ENCODE data around the gene RGMA. TPM values are rescaled to one million over a fixed set of nuclear protein-coding genes. Genes with fewer than 3 reads are reported as not detected.
A peak's percentile ranks its signal among the peaks of the same experiment; 100 is the strongest.

Gene RGMA
- total RNA-seq, 2 donors from 2014 or later = 22.1 to 55.7 TPM

DNA sequence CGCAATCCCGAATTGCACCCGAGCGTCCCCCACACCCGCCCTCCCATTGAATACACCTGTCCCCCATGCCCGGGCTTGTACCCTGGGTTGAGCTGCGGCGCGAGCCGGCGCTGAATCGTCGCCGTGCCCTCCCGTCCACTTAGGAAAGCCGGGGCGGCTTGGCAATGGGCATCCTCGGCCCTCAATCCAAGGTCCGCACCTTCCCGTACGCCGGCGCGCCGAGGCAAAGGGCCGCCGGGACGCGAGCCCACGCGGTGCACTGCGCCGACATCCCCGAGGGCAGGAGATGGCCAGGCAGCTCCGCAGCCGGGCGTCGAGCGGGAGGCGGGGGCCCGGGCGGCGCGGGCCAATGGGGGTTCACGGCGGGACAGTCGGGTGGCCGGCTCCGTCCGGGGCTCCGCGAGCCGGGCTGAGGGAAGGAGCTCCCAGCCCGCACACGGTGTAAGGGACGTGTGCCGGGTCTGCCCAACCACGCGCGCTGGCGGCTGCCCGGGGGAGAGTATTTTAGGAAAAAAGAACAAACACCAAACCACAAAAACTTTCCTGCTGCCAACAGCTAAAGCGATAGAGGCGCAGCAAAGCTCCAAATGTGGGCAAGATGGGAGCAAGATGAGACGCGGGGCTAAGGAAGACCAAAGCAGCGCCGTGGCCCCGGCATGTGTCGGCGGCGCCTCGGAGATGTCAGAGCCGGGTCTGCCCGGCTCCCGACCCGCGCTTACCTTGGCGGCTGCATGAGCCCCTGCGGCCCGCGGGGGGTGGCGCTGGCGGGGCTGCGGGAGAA is 621 bp downstream of the RGMA start:
- H3K4me3 ChIP-seq = peak overlapping the region; percentile 84
- H3K4me1 ChIP-seq (ENCODE audit: control insufficient read depth in 1 of 2, low read depth in 2 of 2) = peaks cover 0 to 10% of the 10 kb centered on the region in 2 donors
- no peaks in the 10 kb centered on the region for H3K27me3 ChIP-seq (replicated peaks; ENCODE audit: insufficient read depth)
- TF ChIP-seq, protein P1, sequence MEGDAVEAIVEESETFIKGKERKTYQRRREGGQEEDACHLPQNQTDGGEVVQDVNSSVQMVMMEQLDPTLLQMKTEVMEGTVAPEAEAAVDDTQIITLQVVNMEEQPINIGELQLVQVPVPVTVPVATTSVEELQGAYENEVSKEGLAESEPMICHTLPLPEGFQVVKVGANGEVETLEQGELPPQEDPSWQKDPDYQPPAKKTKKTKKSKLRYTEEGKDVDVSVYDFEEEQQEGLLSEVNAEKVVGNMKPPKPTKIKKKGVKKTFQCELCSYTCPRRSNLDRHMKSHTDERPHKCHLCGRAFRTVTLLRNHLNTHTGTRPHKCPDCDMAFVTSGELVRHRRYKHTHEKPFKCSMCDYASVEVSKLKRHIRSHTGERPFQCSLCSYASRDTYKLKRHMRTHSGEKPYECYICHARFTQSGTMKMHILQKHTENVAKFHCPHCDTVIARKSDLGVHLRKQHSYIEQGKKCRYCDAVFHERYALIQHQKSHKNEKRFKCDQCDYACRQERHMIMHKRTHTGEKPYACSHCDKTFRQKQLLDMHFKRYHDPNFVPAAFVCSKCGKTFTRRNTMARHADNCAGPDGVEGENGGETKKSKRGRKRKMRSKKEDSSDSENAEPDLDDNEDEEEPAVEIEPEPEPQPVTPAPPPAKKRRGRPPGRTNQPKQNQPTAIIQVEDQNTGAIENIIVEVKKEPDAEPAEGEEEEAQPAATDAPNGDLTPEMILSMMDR (IDR thresholded peaks at IDR 0.05) = no peak
- H3K36me3 ChIP-seq = no peaks in the 10 kb centered on the region
- H3K27ac ChIP-seq = no peak overlapping the region
- no peak for DNase-seq (ENCODE audit: low spot score)
- H3K9me3 ChIP-seq = no peaks in the 10 kb centered on the region
- no peak for ATAC-seq (ENCODE audit: insufficient number of reproducible peaks, low FRiP score, low read depth)

DNA sequence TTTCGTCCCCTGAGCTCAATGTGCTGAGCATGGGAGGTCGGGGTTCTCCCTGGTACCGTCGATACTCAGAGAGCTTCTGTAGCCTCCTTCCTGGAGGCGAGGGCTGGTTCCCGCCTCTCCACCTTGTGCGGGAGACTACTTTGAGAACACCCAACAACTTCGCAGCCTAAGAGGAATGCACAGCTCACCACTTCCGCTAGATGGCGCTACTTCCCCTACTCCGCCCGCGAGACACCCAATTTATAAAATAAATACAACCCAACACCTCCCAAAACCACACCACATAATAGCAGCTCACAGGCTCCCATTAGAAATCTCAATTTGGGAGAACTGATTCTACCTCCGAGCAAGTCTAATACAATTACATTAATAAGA is 1.2 kb downstream of the RGMA start:
- TF ChIP-seq, protein P1 (IDR thresholded peaks at IDR 0.05) = peak; percentile 92
- no peak overlapping the region for H3K27ac ChIP-seq
- no peaks in the 10 kb centered on the region for H3K36me3 ChIP-seq
- peaks cover 0 to 10% of the 10 kb centered on the region in 2 donors for H3K4me1 ChIP-seq (ENCODE audit: control insufficient read depth in 1 of 2, low read depth in 2 of 2)
- H3K4me3 ChIP-seq = peak overlapping the region; percentile 84
- no peaks in the 10 kb centered on the region for H3K9me3 ChIP-seq
- ATAC-seq (ENCODE audit: insufficient number of reproducible peaks, low FRiP score, low read depth) (peak; percentile 47), DNase-seq (ENCODE audit: low spot score) (no peak)
- no peaks in the 10 kb centered on the region for H3K27me3 ChIP-seq (replicated peaks; ENCODE audit: insufficient read depth)

DNA sequence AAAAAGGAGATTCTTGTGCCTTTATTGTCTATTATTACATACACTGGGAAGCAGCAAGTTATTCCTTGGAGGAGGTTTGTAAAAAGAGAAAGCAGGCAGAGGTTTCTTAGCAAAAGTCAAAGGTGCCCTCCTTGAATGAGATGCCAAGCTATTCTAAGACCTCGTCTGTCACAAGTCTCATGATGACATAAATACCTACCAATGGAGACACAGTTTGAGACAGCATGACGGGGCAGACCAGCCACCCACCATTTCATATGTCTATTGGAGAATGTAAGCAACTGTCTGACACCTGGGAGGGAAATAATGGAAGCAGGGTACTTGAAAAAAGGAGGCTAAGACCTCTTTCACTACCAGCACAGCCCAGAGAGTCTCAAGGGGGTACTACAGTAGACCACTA is 2.2 kb downstream of the RGMA start:
- TF ChIP-seq, protein P1 (IDR thresholded peaks at IDR 0.05) = no peak
- Histone ChIP-seq H3K9me3 (no peaks in the 10 kb centered on the region), H3K4me3 (no peak overlapping the region), H3K4me1 (ENCODE audit: control insufficient read depth in 1 of 2, low read depth in 2 of 2) (peaks cover 0 to 10% of the 10 kb centered on the region in 2 donors), H3K27ac (no peak overlapping the region), H3K36me3 (no peaks in the 10 kb centered on the region), H3K27me3 (replicated peaks; ENCODE audit: insufficient read depth) (no peaks in the 10 kb centered on the region)
- ATAC-seq (ENCODE audit: insufficient number of reproducible peaks, low FRiP score, low read depth) (no peak), DNase-seq (ENCODE audit: low spot score) (no peak)

DNA sequence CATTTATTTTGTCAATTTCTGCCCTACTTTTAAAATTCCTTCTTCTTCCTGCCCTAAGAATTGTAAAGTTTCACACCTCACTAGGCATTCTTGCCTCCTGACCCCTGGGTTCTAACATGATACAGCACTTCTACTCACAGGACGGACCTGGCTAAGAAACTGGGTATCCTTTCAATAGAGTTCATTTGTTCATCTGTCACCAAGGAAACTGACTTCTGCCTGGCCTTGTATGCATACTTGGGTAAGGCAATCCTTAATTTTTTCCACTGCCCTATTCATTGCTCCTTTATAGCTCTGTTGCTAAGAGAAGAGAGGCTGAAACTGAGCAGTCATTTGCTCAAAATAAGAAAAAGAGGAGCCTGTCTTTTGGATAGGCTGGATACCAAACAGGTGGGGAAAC is 3.3 kb downstream of the RGMA start:
- peaks cover 0 to 10% of the 10 kb centered on the region in 2 donors for H3K4me1 ChIP-seq (ENCODE audit: control insufficient read depth in 1 of 2, low read depth in 2 of 2)
- no peaks in the 10 kb centered on the region for H3K27me3 ChIP-seq (replicated peaks; ENCODE audit: insufficient read depth)
- no peak overlapping the region for H3K27ac ChIP-seq

DNA sequence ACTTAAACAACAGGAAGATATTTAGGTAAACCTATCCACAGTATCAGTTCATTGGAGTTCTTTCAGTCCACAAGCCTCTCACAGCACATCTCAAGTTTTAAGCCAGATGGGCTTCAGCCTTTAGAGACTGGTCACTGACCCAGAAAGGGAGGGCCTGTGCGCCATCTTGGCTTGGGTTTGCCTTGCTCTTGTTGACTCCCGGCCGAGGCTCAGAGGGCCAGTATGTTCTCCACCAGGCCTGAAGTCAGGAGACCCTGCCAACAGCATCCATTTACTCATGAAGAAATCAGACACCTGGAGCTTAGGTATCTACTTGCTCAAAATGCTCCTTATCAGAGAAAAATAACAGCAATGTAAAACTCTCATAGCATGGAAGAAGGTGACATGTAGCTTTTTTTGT is 6.2 kb downstream of the RGMA start:
- Histone ChIP-seq H3K4me3 (no peak overlapping the region), H3K27ac (no peak overlapping the region), H3K36me3 (no peaks in the 10 kb centered on the region), H3K27me3 (replicated peaks; ENCODE audit: insufficient read depth) (no peaks in the 10 kb centered on the region), H3K4me1 (ENCODE audit: control insufficient read depth in 1 of 2, low read depth in 2 of 2) (no peaks in the 10 kb centered on the region), H3K9me3 (no peaks in the 10 kb centered on the region)
- DNase-seq (ENCODE audit: low spot score) (no peak), ATAC-seq (ENCODE audit: insufficient number of reproducible peaks, low FRiP score, low read depth) (no peak)
- TF ChIP-seq, protein P1 (IDR thresholded peaks at IDR 0.05) = no peak

More for the DNA sequence above, 3.3 kb downstream of the RGMA start:
- H3K4me3 ChIP-seq = no peak overlapping the region
- H3K9me3 ChIP-seq = no peaks in the 10 kb centered on the region
- TF ChIP-seq, protein P1 (IDR thresholded peaks at IDR 0.05) = no peak
- ATAC-seq (ENCODE audit: insufficient number of reproducible peaks, low FRiP score, low read depth) (no peak), DNase-seq (ENCODE audit: low spot score) (no peak)
- H3K36me3 ChIP-seq = no peaks in the 10 kb centered on the region

All from thoracic aorta (tissue), 2 donors.